Measurements from ENCODE around the gene ZNF75A. TPM values are rescaled to one million over a fixed set of nuclear protein-coding genes. Genes with fewer than 3 reads are reported as not detected.

ZNF75A gene
- total and polyA plus RNA-seq, 2 experiments from 2014 or later: 29.6 to 36.9 TPM

DNA sequence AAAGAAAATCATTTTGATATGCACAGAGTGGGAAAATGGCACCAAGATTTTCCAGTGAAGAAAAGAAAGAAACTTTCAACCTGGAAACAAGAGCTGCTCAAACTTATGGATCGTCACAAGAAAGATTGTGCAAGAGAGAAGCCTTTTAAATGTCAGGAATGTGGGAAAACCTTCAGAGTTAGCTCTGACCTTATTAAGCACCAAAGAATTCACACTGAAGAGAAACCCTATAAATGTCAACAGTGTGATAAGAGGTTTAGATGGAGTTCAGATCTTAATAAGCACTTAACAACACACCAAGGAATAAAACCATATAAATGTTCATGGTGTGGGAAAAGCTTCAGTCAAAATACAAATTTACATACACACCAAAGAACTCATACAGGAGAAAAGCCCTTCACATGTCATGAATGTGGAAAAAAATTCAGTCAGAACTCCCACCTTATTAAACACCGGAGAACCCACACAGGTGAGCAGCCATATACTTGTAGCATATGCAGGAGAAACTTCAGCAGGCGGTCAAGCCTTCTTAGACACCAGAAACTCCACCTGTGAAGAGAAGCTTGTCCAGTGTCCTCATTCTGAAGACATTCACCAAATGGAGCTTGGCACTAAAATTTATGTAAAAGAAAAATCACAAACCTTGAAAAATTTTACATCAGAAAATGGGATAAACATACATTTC is 12.2 kb downstream of the ZNF75A start:
- TF ChIP-seq, protein P1, sequence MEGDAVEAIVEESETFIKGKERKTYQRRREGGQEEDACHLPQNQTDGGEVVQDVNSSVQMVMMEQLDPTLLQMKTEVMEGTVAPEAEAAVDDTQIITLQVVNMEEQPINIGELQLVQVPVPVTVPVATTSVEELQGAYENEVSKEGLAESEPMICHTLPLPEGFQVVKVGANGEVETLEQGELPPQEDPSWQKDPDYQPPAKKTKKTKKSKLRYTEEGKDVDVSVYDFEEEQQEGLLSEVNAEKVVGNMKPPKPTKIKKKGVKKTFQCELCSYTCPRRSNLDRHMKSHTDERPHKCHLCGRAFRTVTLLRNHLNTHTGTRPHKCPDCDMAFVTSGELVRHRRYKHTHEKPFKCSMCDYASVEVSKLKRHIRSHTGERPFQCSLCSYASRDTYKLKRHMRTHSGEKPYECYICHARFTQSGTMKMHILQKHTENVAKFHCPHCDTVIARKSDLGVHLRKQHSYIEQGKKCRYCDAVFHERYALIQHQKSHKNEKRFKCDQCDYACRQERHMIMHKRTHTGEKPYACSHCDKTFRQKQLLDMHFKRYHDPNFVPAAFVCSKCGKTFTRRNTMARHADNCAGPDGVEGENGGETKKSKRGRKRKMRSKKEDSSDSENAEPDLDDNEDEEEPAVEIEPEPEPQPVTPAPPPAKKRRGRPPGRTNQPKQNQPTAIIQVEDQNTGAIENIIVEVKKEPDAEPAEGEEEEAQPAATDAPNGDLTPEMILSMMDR (conservative IDR thresholded peaks at IDR 0.05; ENCODE audit: low read depth in 2 of 2): no peak
- TF ChIP-seq ZNF114 (CRISPR knock-in tag; IDR thresholded peaks at IDR 0.05) (no peak), EZH2phosphoT487 (IDR thresholded peaks at IDR 0.05; ENCODE audit: unreplicated experiment) (no peak), NANOG (IDR thresholded peaks at IDR 0.05; ENCODE audit: borderline replicate concordance) (no peak), CREB1 (CRISPR knock-in tag; IDR thresholded peaks at IDR 0.05; ENCODE audit: low read depth) (no peak)
- TF ChIP-seq, protein P2, sequence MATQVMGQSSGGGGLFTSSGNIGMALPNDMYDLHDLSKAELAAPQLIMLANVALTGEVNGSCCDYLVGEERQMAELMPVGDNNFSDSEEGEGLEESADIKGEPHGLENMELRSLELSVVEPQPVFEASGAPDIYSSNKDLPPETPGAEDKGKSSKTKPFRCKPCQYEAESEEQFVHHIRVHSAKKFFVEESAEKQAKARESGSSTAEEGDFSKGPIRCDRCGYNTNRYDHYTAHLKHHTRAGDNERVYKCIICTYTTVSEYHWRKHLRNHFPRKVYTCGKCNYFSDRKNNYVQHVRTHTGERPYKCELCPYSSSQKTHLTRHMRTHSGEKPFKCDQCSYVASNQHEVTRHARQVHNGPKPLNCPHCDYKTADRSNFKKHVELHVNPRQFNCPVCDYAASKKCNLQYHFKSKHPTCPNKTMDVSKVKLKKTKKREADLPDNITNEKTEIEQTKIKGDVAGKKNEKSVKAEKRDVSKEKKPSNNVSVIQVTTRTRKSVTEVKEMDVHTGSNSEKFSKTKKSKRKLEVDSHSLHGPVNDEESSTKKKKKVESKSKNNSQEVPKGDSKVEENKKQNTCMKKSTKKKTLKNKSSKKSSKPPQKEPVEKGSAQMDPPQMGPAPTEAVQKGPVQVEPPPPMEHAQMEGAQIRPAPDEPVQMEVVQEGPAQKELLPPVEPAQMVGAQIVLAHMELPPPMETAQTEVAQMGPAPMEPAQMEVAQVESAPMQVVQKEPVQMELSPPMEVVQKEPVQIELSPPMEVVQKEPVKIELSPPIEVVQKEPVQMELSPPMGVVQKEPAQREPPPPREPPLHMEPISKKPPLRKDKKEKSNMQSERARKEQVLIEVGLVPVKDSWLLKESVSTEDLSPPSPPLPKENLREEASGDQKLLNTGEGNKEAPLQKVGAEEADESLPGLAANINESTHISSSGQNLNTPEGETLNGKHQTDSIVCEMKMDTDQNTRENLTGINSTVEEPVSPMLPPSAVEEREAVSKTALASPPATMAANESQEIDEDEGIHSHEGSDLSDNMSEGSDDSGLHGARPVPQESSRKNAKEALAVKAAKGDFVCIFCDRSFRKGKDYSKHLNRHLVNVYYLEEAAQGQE (IDR thresholded peaks at IDR 0.05; ENCODE audit: unreplicated experiment): no peak
- Histone ChIP-seq H3K79me2 (replicated peaks; ENCODE audit: insufficient read depth) (no peaks in the 10 kb centered on the region), H3K4me1 (ENCODE audit: insufficient read depth) (no peaks in the 10 kb centered on the region), H3K27me3 (ENCODE audit: insufficient read depth) (no peaks in the 10 kb centered on the region; the same call in 1 of the 2 replicates), H3K4me3 (peak overlapping the region; percentile 28; the same call in 1 of the 2 replicates), H3K4me2 (no peak overlapping the region), H4K20me1 (replicated peaks; ENCODE audit: insufficient read depth) (no peaks in the 10 kb centered on the region), H3F3A (replicated peaks; ENCODE audit: low read depth) (no peaks in the 10 kb centered on the region), H3K9me2 (ENCODE audit: insufficient read depth) (0 out of 2 replicates have a peak, but pooled peaks cover 6% of the 10 kb centered on the region), H3K36me3 (ENCODE audit: insufficient read depth) (peaks cover 61% of the 10 kb centered on the region), H2AFZ (no peak overlapping the region), H3K27ac (ENCODE audit: low read depth) (no peak overlapping the region)
- H3K9me3 Mint-ChIP-seq: peaks cover 96% of the 10 kb centered on the region
- no peak overlapping the region for H3K27ac Mint-ChIP-seq
- H3K4me1 Mint-ChIP-seq: no peaks in the 10 kb centered on the region
- peaks cover 86% of the 10 kb centered on the region for H3K36me3 Mint-ChIP-seq (ENCODE audit: low read depth)
- H3K27me3 Mint-ChIP-seq (ENCODE audit: insufficient read depth, low read depth, poor library complexity): peaks cover 7% of the 10 kb centered on the region
- ATAC-seq (no peak), DNase-seq (ENCODE audit: low spot score) (peak; percentile 11)
- H3K4me3 Mint-ChIP-seq: no peak overlapping the region

DNA sequence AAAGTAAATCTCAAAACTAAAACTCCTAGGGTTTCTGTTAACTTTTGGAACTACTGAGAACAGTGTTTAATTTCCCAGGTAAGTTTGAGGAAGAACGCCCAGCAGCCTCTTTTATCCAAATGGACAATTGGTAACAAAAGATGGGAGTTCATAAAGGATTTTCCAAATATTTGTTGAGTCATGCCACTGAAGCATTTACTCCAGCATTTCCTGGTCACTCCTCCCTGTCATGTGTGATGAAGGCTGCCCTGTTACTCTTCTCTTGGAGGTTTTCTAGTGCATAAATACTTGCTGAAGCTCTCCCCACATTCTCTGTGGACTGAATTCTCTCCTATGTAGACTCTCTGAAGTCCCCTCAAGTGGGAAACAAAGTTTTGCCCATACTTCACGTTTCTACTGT is 16.5 kb downstream of the ZNF75A start:
- Histone ChIP-seq H2AFZ (no peak overlapping the region), H4K20me1 (replicated peaks; ENCODE audit: insufficient read depth) (no peaks in the 10 kb centered on the region), H3K79me2 (replicated peaks; ENCODE audit: insufficient read depth) (no peaks in the 10 kb centered on the region), H3K4me3 (no peak overlapping the region), H3K4me2 (no peak overlapping the region), H3K4me1 (ENCODE audit: insufficient read depth) (no peaks in the 10 kb centered on the region), H3K27ac (ENCODE audit: low read depth) (no peak overlapping the region), H3F3A (replicated peaks; ENCODE audit: low read depth) (no peaks in the 10 kb centered on the region), H3K36me3 (ENCODE audit: insufficient read depth) (peaks cover 21% of the 10 kb centered on the region), H3K9me2 (ENCODE audit: insufficient read depth) (no peaks in the 10 kb centered on the region), H3K27me3 (ENCODE audit: insufficient read depth) (no peaks in the 10 kb centered on the region; the same call in 1 of the 2 replicates)
- no peak for DNase-seq (ENCODE audit: low spot score)
- peaks cover 42% of the 10 kb centered on the region for H3K36me3 Mint-ChIP-seq (ENCODE audit: low read depth)
- peaks cover 3% of the 10 kb centered on the region for H3K27me3 Mint-ChIP-seq (ENCODE audit: insufficient read depth, low read depth, poor library complexity)
- H3K9me3 Mint-ChIP-seq: peaks cover 80% of the 10 kb centered on the region
- H3K4me1 Mint-ChIP-seq: no peaks in the 10 kb centered on the region
- no peak overlapping the region for H3K27ac Mint-ChIP-seq
- no peak for ATAC-seq
- no peak for TF ChIP-seq EZH2phosphoT487 (IDR thresholded peaks at IDR 0.05; ENCODE audit: unreplicated experiment)
- TF ChIP-seq, protein P3, sequence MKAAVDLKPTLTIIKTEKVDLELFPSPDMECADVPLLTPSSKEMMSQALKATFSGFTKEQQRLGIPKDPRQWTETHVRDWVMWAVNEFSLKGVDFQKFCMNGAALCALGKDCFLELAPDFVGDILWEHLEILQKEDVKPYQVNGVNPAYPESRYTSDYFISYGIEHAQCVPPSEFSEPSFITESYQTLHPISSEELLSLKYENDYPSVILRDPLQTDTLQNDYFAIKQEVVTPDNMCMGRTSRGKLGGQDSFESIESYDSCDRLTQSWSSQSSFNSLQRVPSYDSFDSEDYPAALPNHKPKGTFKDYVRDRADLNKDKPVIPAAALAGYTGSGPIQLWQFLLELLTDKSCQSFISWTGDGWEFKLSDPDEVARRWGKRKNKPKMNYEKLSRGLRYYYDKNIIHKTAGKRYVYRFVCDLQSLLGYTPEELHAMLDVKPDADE (IDR thresholded peaks at IDR 0.05): no peak
- no peak overlapping the region for H3K4me3 Mint-ChIP-seq
